ENCODE measurements around the gene TMEM150C.
"Not testable (repeated sequence)": the region's sequence is repeated elsewhere in the genome, so short reads cannot be mapped to it uniquely, and the experiment has no call there.

TMEM150C gene

DNA sequence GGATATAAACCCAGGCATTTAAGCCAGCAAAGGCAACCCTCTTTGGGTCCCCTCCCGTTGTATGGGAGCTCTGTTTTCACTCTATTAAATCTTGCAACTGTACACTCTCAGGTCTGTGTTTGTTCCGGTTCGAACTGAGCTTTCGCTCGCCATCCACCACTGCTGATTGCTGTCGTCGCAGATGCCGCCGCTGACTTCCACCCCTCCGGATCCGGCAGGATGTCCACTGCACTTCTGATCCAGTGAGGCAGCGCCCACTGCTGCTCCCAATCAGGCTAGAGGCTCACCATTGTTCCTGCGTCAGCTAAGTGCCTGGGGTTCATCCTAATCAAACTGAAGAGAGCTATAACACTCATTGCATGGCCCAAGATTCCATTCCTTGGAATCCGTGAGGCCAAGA, 82.2 kb downstream of the TMEM150C start:
- no peak overlapping the region for H3K4me3 ChIP-seq (ENCODE audit: low read length)
- no peak overlapping the region for H3K4me2 ChIP-seq (ENCODE audit: low read length)
- H3K4me1 ChIP-seq (ENCODE audit: control insufficient read depth, low read length) = no peaks in the 10 kb centered on the region
- no peaks in the 10 kb centered on the region for H3F3A ChIP-seq (ENCODE audit: control insufficient read depth, insufficient read depth)
- no peaks in the 10 kb centered on the region for H4K20me1 ChIP-seq (ENCODE audit: control insufficient read depth, insufficient read depth, low read depth, low read length)
- no peak overlapping the region for H3K27ac ChIP-seq (ENCODE audit: low read depth, low read length)
- no peaks in the 10 kb centered on the region for H3K79me2 ChIP-seq (ENCODE audit: control insufficient read depth, low read length)
- TF ChIP-seq, protein P1, sequence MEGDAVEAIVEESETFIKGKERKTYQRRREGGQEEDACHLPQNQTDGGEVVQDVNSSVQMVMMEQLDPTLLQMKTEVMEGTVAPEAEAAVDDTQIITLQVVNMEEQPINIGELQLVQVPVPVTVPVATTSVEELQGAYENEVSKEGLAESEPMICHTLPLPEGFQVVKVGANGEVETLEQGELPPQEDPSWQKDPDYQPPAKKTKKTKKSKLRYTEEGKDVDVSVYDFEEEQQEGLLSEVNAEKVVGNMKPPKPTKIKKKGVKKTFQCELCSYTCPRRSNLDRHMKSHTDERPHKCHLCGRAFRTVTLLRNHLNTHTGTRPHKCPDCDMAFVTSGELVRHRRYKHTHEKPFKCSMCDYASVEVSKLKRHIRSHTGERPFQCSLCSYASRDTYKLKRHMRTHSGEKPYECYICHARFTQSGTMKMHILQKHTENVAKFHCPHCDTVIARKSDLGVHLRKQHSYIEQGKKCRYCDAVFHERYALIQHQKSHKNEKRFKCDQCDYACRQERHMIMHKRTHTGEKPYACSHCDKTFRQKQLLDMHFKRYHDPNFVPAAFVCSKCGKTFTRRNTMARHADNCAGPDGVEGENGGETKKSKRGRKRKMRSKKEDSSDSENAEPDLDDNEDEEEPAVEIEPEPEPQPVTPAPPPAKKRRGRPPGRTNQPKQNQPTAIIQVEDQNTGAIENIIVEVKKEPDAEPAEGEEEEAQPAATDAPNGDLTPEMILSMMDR (IDR thresholded peaks at IDR 0.05; ENCODE audit: low read depth, low read length, poor library complexity, severe bottlenecking) = no peak
- no peak for TF ChIP-seq EZH2phosphoT487 (IDR thresholded peaks at IDR 0.05; ENCODE audit: borderline replicate concordance, low read length)
- no peaks in the 10 kb centered on the region for H3K27me3 ChIP-seq (ENCODE audit: control insufficient read depth, low read length)
- H3K36me3 ChIP-seq (ENCODE audit: control insufficient read depth, low read length) = no peaks in the 10 kb centered on the region; the same call in 1 of the 2 replicates
- no peaks in the 10 kb centered on the region for H3K9me3 ChIP-seq (ENCODE audit: control insufficient read depth, insufficient read depth, low read length)
- no peaks in the 10 kb centered on the region for H3K9me2 ChIP-seq (replicated peaks; ENCODE audit: control insufficient read depth, low read length)

DNA sequence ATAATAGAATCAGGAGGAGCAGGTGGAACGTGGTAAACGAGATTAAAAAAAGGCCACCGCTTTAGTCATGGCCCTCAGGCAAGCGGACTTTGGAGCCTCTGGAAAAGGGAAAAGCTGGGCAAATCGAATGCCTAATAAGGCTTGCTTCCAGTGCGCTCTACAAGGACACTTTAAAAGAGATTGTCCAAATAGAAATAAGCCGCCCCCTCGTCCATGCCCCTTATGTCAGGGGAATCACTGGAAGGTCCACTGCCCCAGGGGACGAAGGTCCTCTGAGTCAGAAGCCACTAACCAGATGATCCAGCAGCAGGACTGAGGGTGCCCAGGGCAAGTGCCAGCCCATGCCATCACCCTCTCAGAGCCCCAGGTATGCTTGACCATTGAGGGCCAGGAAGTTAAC, 84.3 kb downstream of the TMEM150C start:
- not testable (repeated sequence) for H3K79me2 ChIP-seq (ENCODE audit: control insufficient read depth, low read length); H3K27me3 ChIP-seq (ENCODE audit: control insufficient read depth, low read length); H3K9me3 ChIP-seq (ENCODE audit: control insufficient read depth, insufficient read depth, low read length); H3K4me2 ChIP-seq (ENCODE audit: low read length); H4K20me1 ChIP-seq (ENCODE audit: control insufficient read depth, insufficient read depth, low read depth, low read length); H3K27ac ChIP-seq (ENCODE audit: low read depth, low read length); H3K4me3 ChIP-seq (ENCODE audit: low read length); H3K4me1 ChIP-seq (ENCODE audit: control insufficient read depth, low read length); H3K36me3 ChIP-seq (ENCODE audit: control insufficient read depth, low read length); H3F3A ChIP-seq (ENCODE audit: control insufficient read depth, insufficient read depth); H3K9me2 ChIP-seq (replicated peaks; ENCODE audit: control insufficient read depth, low read length)

DNA sequence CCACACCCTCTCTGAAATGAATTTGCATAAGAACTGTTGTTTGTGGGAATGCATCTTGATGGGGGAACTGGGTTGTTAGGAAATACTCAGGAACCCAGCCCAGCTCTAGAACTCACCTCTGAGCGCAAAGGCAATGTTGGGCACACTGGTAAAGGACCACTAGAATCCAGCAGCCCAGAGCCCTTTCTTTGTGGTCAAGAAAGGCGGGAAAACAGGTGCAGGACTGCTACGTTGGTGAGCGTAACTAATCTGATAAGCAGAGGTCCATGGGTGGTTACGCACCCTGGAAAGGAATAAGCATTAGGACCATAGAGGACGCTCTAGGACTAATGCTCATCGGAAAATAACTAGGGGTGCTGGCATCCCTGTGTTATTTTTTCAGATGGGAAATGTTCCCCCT, 85.9 kb downstream of the TMEM150C start:
- H3K4me2 ChIP-seq (ENCODE audit: low read length); H3K36me3 ChIP-seq (ENCODE audit: control insufficient read depth, low read length); H3F3A ChIP-seq (ENCODE audit: control insufficient read depth, insufficient read depth); H3K27me3 ChIP-seq (ENCODE audit: control insufficient read depth, low read length); H4K20me1 ChIP-seq (ENCODE audit: control insufficient read depth, insufficient read depth, low read depth, low read length); H3K79me2 ChIP-seq (ENCODE audit: control insufficient read depth, low read length); H3K4me3 ChIP-seq (ENCODE audit: low read length); H3K4me1 ChIP-seq (ENCODE audit: control insufficient read depth, low read length); H3K27ac ChIP-seq (ENCODE audit: low read depth, low read length); H3K9me3 ChIP-seq (ENCODE audit: control insufficient read depth, insufficient read depth, low read length); H3K9me2 ChIP-seq (replicated peaks; ENCODE audit: control insufficient read depth, low read length): not testable (repeated sequence)

DNA sequence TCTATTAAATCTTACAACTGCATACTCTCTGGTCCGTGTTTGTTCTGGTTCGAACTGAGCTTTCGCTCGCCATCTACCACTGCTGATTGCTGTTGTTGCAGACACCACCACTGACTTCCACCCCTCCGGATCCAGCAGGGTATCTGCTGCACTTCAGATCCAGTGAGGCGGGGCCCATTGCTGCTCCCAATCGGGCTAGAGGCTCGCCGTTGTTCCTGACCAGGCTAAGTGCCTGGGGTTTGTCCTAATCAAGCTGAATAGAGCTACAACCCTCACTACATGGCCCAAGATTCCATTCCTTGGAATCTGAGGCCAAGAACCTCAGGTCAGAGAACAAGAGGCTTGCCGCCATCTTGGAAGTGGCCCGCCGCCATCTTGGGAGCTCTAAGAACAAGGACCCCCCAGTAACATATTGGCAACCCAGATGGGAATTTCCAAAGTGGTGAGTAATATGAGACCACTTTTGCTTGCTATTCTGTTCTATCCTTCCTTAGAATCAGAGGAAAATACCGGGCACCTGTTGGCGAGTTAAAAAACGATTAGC, 88.1 kb downstream of the TMEM150C start:
- TF ChIP-seq EZH2phosphoT487 (IDR thresholded peaks at IDR 0.05; ENCODE audit: borderline replicate concordance, low read length) = no peak
- TF ChIP-seq, protein P1 (IDR thresholded peaks at IDR 0.05; ENCODE audit: low read depth, low read length, poor library complexity, severe bottlenecking) = no peak
- Histone ChIP-seq H3K79me2 (ENCODE audit: control insufficient read depth, low read length) (no peaks in the 10 kb centered on the region), H3K9me2 (replicated peaks; ENCODE audit: control insufficient read depth, low read length) (no peaks in the 10 kb centered on the region), H3K4me3 (ENCODE audit: low read length) (no peak overlapping the region), H3K36me3 (ENCODE audit: control insufficient read depth, low read length) (no peaks in the 10 kb centered on the region), H3K9me3 (ENCODE audit: control insufficient read depth, insufficient read depth, low read length) (no peaks in the 10 kb centered on the region), H3K27me3 (ENCODE audit: control insufficient read depth, low read length) (no peaks in the 10 kb centered on the region), H3K4me1 (ENCODE audit: control insufficient read depth, low read length) (no peaks in the 10 kb centered on the region), H3K27ac (ENCODE audit: low read depth, low read length) (no peak overlapping the region), H3F3A (ENCODE audit: control insufficient read depth, insufficient read depth) (no peaks in the 10 kb centered on the region), H4K20me1 (ENCODE audit: control insufficient read depth, insufficient read depth, low read depth, low read length) (no peaks in the 10 kb centered on the region), H3K4me2 (ENCODE audit: low read length) (no peak overlapping the region)

DNA sequence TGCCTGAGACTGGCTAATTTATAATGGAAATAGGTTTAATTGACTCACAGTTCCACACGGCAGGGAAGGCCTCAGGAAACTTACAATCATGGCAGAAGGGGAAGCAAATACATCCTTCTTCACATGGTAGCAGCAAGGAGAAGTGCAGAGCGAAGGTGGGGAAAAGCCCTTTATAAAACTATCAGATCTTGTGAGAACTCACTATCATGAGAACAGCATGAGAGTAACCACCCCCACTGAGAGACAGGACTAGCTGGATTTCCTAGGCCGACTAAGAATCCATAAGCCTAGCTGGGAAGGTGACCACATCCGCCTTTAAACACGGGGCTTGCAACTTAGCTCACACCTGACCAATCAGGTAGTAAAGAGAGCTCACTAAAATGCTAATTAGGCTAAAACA, 88.7 kb downstream of the TMEM150C start:
- not testable (repeated sequence) for H3K4me1 ChIP-seq (ENCODE audit: control insufficient read depth, low read length); H3K4me3 ChIP-seq (ENCODE audit: low read length); H3K27me3 ChIP-seq (ENCODE audit: control insufficient read depth, low read length); H3K9me2 ChIP-seq (replicated peaks; ENCODE audit: control insufficient read depth, low read length); H3K27ac ChIP-seq (ENCODE audit: low read depth, low read length); H3K36me3 ChIP-seq (ENCODE audit: control insufficient read depth, low read length); H3F3A ChIP-seq (ENCODE audit: control insufficient read depth, insufficient read depth); H3K9me3 ChIP-seq (ENCODE audit: control insufficient read depth, insufficient read depth, low read length); H4K20me1 ChIP-seq (ENCODE audit: control insufficient read depth, insufficient read depth, low read depth, low read length); H3K4me2 ChIP-seq (ENCODE audit: low read length); H3K79me2 ChIP-seq (ENCODE audit: control insufficient read depth, low read length)
